HG02759 (cell line): ENCODE results near the gene VPREB3.

ENCODE experiments used
- ATAC-seq: cut with Tn5 transposase; IDR thresholded peaks from one replicate; pipeline ENCODE4 v1.9.1; 2021; ENCODE audit warnings: mild to moderate bottlenecking, moderate library complexity; ENCODE audit not compliant: unreplicated experiment

Gene VPREB3, protein sequence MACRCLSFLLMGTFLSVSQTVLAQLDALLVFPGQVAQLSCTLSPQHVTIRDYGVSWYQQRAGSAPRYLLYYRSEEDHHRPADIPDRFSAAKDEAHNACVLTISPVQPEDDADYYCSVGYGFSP

DNA sequence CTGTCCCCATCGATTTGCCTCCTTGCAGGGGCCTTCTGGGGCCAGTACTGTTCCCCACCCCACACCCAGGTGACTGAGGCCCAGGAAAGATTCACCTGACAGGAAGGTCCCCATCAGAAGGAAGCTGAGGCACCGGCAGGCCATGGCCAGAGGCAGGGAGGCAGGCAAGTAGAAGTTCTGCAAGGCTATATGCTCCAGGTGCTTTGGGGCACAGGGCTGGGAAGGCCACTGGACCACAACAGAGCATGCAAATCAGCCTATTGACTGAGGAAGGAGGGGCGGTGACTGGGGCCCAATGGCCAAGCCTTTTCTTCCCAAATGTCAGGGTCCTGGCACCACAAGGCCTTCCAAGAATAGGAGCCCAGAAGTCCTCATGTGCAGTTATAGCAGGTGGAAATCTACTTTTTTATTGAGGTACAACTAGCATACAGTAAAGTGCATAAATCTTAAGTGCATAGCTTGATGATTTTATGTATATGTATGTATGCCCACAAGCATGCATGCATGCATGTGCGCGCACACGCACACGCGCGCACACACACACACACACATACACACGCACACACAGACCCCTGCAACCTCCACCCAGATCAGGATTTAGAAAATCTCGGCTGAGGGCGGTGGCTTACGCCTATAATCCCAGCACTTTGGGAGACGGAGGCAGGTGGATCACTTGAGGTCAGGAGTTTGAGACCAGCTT lies at the start of gene VPREB3:
Gene VPREB3 (minus strand): TSS at position 206 of the 700 bp plus-strand sequence. CDS start 62 bp downstream, at position 144.
- no peak for ATAC-seq

DNA sequence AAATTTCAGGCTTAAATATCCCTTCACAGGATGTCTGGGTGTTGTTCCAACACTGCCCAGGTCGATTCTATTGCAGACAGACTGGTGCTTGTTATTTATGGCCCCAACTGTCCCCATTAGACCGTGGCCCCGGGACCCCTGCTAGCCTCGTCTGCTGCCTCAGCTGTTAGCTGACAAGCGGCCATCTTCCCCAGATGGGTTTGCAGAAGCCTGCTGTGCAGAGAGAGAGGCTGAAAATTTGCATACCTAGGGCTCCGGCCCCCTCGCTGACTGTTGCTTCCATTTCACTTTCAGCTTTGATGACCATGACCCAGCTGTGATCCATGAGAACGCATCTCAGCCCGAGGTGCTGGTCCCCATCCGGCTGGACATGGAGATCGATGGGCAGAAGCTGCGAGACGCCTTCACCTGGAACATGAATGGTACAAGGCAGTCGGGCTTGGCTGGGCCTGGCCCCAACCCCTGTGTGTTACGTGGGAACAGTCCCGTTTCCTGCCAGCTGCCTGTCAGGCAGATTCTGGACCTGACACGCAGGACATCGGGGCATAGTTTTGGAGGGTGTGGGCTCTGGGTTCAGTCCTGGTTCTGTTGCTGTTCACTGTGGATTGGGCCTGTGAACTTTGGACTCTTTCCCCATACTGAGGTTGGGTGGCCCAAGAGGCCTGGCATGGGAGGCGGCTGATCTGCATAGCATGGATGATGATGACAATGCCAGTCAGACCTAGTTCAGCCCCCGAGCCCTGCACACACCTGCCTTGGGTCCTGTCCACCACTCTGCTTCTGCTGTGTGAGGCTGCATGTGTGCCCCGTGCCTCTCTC lies 49.0 kb upstream of the VPREB3 start:
- ATAC-seq = no peak

DNA sequence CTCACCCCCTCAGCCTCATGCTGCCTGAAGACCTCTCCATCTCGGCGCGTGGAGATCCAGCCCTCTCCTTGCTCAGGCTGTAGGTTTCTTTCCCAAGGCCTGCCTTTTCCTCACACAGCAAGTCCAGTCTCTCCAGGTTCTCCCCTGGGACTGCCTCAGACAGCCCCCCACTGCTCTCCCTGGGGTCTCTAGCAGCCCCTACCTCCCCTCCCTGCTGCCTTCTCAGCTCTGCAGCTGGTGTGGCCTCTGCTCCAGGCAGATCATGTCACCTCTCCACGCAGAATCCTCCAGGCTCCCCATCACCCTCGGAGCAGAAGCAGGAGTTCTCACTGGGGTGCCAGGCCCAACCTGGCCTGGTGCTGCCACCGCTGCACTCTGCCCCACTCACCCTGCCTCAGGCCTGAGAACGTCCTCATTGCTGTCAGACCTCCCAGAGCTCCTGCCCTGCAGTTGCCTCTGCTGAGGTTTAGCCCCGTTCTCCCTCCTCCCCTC lies 47.7 kb upstream of the VPREB3 start:
- ATAC-seq = no peak

DNA sequence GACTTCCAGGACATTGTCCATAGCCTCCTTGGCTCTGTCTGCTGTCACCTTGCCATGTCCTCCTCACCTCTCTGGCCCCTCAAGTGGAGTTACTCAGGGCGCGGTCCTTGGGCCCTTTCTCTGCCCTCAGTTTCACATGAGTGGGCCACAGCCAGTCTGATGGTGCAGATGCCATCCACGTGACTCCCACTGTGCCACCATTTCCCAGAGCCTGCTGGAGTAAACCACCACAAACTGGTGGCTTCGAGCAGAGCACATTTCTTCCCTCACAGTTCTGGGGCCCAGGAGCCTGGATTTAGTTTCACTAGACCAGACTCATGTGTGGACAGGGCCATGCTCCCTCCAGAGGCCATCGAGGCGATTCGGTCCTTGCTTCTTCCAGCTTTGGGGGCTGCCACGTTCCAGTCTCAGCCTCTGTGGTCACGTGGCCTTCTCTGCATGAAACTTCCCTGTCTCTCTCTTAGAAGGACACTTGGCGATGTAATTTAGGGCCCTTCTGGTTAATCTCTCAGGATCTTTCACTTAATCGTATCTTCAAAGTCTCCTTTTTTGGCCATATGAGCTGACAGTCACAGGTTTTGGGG lies 47.1 kb upstream of the VPREB3 start:
- ATAC-seq = no peak

DNA sequence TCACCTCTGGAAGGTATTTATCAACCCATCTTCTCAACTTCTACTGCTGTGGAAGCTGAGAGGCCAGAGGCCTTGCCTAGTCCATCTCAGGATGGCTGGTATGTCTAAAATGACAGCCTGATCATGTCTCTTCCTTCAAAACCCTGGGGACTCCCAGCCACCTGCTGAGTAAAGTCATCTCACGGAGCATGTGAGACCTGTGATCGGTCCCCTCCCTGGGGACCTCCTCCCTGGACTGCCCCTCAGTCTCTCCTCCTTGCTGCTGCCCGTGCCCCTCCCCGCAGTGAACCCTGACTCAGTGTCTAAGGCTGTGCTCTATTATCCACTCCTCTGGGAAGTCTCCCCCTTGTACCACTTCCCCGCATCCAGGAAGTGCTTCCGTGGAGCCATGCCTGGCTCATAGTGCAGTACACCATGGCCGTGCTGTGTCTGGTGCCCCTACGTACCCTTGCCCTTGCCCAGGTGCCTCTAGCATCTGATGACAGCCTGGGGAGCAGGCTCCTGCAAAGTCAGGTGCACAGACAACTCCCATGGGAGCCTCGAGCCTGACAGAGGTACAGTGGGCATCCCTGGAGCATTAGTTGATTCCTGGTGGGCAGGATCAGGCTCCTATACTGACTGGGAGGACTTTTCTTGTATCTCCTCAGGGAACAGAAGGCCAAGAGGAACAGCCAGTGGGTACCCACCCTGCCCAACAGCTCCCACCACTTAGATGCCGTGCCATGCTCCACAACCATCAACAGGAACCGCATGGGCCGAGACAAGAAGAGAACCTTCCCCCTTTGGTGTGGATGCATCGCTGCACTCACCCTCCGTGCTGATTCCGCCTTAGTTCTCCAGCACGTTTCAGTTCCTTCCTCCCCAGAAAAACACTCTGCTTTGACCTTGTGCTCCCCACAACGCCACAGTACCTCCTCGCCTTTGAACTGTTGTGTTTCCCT lies 46.3 kb upstream of the VPREB3 start:
- ATAC-seq = peak; percentile 70

DNA sequence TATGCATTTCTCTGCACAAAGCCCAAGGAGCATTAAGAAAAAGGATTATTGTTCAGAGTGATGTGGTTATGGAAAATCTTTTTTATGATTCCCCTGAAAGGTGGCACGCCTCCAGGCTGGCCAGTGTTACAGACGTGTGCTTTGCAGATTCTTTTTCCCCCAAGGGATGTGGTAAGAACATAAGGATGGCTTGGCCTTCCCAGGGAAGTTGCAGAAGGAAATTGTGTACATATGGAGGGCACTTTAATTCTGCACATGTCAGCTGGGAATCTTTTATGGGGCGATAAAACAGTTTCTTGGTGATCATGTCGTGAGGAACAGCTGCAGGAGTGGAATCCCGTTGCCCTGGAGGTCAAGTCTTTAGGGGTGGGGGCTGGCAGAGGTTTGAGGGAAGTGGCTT lies 42.2 kb upstream of the VPREB3 start:
- ATAC-seq = no peak

DNA sequence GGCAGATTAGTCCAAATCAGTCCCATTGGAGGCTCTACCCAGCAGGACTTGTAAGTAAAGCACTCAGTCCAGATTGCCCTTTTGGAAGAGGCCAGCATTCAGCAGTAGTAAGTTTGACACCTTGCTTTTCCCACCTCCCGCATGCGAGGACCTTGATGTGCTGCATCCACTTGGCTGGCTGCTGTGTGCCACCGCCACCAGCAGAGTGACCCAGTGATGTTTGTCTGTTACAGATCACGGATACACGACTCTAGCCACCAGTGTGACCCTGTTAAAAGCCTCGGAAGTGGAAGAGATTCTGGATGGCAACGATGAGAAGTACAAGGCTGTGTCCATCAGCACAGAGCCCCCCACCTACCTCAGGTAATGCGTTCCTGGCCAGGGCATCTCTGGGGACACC lies 39.1 kb upstream of the VPREB3 start:
- no peak for ATAC-seq

DNA sequence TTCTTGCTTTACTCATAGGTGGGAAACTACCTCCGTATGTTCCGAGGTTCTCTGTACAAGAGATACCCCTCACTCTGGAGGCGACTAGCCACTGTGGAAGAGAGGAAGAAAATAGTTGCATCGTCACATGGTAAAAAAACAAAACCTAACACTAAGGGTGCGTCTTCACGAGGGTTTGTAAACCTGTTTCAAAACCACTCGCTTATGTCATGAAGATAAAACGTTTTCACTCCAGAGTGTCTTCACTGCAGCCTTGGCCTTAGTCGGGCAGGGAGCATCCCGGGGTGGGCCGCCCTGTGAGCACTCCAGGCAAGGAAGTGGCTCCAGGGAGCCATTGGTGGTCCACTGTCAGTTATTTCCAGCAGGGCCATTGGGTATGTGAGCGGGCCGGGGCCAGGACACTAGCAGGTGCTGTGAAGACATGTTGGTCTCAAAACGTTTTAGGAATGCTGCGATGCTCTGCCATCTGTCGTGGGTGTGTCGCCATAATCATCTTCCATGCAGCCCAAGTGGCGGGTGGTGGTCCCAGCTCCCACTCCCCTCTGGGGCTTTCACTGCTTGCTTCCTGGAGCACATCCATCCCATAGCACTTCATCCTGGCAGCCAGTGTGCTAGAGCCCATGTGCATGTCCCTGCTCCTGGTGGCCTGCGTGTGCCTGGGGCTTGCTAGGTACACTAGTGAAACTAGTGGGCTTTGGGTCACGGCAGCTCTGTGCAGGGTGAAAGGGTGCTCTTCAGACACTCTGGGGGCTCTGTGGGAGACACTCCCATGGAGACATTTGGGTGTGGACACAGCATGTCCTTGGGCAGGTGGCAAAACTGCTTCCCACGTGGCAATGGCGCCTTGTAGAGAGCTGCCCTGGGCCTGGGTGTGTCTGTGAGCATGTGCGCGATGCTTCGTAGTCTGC lies 37.8 kb upstream of the VPREB3 start:
- no peak for ATAC-seq

DNA sequence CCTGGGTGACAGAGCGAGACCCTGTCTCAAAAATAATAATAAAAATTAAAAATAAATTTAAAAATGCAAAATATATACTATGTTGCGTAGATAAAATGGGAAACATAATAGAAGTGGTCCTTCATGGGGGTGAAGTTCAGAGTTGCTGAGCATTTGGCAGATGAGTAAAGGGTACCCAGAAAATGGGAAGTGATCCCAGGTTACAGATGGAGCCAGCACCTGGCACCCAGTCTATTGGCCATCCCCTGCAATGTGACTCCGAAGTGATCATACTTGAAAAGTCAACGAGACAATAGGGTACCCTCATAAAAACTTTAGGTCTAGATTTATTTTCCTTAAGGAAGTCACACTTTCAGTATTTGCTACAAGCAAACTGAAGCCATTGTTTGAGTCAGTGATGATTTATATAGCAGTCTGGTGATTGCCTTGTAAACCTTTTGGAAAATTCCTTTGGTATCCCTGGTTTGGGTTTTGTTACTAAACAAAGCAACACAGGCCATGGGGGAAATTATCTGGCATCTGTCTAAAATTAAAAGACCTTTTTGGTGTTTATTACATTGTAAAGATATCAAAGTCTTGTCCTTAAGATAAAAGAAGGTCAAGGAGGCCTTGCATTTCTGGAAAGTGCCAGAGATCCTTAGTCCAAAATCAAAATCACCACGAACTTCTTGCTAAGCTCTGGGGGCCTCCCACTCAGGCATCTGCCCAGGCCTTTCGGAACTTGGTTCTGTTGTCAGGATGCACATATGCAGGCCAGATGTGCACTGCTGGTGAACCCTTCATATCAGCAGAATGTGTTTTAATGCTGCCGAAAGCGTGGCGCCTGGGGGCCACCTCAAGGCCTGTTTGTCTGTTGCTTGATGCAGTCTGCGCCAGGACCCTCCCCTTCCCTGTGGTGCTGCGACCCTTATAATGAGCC lies 36.9 kb upstream of the VPREB3 start:
- ATAC-seq = no peak

DNA sequence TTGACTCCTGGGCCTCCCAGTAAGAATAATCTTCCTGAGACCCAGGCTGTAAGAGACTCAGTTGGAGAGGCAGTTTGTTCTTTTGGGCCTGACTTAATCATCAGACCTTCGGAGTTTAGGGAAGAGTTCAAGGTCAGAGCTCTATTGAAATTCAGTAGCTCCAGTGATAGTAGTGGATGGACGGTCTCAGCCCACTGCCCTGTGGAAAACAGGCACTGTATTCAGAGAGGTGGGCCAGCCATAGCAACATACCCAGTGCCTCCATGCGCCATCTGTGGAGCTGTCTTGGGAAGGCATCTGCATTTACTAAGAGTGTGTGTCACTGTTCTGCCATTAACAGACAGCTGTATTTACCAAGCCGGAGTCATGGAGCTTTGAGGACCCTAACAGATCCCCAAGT lies 35.4 kb upstream of the VPREB3 start:
- ATAC-seq = no peak

DNA sequence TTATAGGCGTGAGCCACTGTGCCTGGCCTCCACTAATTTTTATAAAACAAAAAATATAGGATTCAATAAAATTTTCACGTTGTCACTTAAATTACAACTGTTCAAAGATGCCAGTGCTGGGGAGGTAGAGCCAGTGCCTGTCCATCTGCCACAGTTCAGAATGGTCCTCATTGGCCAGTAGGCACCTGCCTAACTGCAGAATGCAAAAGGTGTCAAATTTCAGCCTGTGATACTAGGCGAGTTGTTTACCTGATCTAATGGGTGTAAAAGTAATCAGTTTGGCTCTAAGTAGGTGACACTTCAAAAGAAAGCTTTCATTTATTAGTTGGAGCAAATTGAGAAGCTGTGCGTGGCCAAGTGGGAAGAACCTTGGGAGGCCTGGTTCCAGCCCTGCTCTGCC lies 34.9 kb upstream of the VPREB3 start:
- ATAC-seq = no peak

DNA sequence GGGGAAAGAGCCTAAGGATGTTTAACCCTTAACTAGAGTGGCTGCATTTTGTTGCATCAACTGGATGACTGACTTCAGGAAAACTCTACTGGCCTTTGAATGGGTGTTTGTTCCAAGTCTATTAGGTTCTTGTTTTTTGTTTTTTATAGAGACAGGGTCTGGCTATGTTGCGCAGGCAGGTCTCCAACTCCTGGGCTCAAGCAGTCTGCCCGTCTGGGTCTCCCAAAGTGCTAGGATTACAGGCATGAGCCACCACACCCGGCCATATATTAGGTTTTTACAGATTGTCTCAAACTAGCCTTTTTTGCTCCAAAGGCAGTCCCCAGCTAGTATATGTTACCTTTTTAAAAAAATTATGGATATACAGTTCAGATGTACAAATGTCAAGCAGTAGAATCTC lies 33.7 kb upstream of the VPREB3 start:
- ATAC-seq = no peak

DNA sequence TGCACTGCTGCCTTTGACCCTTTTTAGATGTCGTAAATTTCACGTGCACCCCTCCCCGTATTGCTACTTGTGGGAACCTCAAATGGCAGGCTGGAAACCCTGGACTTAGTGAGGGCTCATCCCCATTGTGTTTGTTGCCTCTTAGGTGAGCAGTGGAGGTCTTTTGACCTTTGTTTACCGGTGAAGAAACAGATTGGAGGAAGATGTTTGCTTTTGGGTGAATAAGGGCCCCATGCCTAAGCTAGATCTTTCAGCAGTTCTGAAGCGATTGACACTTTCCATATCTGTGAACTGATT lies 33.3 kb upstream of the VPREB3 start:
- ATAC-seq = peak; percentile 21

DNA sequence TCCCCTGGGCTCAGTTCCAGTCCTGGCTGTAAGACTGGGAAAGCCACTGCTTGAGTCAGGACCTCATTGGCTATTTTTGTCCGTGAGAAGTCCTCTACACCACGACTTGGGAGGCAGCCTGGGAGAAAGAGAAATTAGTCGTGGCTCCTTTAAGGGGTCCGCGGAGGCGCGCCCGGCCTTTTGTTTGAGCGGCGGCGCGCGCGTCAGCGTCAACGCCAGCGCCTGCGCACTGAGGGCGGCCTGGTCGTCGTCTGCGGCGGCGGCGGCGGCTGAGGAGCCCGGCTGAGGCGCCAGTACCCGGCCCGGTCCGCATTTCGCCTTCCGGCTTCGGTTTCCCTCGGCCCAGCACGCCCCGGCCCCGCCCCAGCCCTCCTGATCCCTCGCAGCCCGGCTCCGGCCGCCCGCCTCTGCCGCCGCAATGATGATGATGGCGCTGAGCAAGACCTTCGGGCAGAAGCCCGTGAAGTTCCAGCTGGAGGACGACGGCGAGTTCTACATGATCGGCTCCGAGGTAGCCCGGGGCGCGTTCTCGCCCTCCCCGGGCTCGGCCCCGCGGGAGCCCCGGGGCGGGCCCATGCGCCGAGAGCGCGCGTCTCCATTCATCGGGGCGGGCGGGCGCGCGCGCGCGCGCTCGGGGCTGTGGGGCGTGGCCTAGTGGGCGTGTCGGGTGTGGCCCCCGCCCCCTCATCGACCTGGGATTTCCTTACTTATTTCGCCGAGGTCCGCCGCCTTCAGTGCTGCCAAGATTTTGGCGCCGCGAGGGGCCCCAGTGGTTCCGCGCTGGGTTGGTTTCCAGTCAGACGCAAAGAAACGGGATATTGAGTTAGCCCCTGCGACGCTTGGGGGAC lies 32.8 kb upstream of the VPREB3 start, which contains the start of gene SMARCB1:
Gene SMARCB1 (plus strand): TSS at position 215 of the 848 bp plus-strand sequence. CDS start 204 bp downstream, at position 419.
- ATAC-seq = peak; percentile 82

DNA sequence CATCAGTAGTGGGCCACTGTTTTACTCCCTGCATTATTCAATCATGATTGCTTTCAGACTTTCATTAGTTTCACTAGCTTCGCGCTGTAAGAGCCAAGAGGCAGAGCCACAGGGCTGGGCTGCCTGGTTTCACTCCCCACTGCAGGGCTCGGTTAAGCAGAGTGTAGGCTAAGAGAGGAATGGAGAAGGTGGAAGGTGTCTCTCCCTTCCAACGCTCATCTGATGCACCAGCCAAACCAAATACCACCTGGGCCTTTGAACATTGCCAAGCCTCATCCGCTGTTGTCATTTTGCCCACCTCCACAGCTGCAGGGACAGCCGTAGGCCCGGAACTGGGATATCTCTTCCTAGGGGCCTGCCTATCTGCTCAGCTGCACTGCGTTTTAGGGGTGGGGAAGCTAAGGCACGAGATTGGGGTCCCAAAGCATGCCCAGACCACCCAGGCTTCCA lies 32.1 kb upstream of the VPREB3 start:
- ATAC-seq = no peak

DNA sequence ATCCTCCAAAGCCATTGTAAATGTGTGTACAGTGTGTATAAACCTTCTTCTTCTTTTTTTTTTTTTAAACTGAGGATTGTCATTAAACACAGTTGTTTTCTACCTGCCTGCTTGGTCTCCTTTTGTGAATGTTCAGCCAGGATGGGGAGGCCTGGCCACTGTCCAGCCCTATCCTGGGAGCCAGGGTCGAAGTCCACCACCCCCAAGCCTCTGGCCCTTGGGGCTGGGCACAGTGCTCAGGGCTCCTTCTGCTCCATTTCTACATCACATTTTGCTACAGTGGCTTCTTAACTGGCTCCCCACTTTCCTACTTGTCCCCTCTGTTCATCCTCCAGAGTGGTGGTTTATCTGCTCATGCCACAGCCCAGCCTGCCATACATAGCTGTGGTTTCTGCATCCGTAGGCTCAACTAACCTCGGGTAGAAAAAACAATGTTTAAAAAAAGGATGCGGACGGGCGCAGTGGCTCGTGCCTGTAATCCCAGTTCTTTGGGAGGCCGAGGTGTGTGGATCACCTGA lies 30.0 kb upstream of the VPREB3 start:
- ATAC-seq = no peak
